Ishikawa (cell line): Measurements from ENCODE around the gene CFAP45.

Experiments
- CEBPB ChIP-seq: IDR thresholded peaks from 2 replicates; pipeline ENCODE4 v1.6.1; 2012
- CREB1 ChIP-seq: IDR thresholded peaks from 2 replicates; pipeline ENCODE4 v1.6.1; 2012; ENCODE audit warnings: low read depth
- EGR1 ChIP-seq: IDR thresholded peaks from 2 replicates; pipeline ENCODE4 v1.6.1; 2012
- EP300 ChIP-seq: IDR thresholded peaks from 2 replicates; pipeline ENCODE4 v1.6.1; 2012; ENCODE audit warnings: borderline replicate concordance
- FOXM1 ChIP-seq: IDR thresholded peaks from 2 replicates; pipeline ENCODE4 v1.6.1; 2012; ENCODE audit warnings: low read depth, borderline replicate concordance
- NFIC ChIP-seq: IDR thresholded peaks from 2 replicates; pipeline ENCODE4 v1.6.1; 2012
- RAD21 ChIP-seq: IDR thresholded peaks from 2 replicates; pipeline ENCODE4 v1.6.1; 2012; ENCODE audit warnings: low read depth
- TAF1 ChIP-seq: IDR thresholded peaks from 2 replicates; pipeline ENCODE4 v1.6.1; 2012; ENCODE audit warnings: low read depth, mild to moderate bottlenecking
- TCF12 ChIP-seq: IDR thresholded peaks from 2 replicates; pipeline ENCODE4 v1.6.1; 2012; ENCODE audit warnings: low read depth
- YY1 ChIP-seq: IDR thresholded peaks from 2 replicates; pipeline ENCODE4 v1.6.1; 2012; ENCODE audit warnings: low read depth
- ZBTB7A ChIP-seq: IDR thresholded peaks from 2 replicates; pipeline ENCODE4 v1.6.1; 2012; ENCODE audit warnings: low read depth
- TF ChIP-seq, protein P1 (sequence below): IDR thresholded peaks from 2 replicates; pipeline ENCODE4 v1.6.1; 2012
- TF ChIP-seq, protein P2 (sequence below): IDR thresholded peaks from 2 replicates; pipeline ENCODE4 v1.6.1; 2012
- TF ChIP-seq, protein P3 (sequence below): IDR thresholded peaks from 2 replicates; pipeline ENCODE4 v1.6.1; 2012; ENCODE audit warnings: low read depth, mild to moderate bottlenecking

DNA sequence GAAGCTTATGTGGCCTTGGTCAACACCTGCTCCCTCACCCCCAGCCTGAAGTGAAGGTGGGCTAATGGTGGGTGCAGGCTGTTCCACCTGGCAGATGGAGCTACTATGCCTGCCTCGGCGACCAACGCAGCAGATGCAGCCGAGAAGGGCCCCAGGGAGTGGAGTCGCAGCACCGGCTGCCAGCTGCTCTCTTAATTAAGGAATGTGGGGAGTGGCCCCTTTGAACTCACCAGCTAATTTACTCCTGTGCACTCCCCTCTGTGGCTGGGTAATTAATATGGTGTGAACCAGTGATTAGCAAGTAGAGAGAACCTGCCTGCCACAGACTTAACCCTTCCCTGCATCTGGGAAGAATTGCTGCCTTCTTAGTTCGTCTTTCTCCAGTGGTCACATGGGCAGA, 76.6 kb downstream of the CFAP45 start:
- no peak for TF ChIP-seq TAF1
- no peak for TF ChIP-seq RAD21
- TF ChIP-seq FOXM1, result no peak
- TF ChIP-seq, protein P1, sequence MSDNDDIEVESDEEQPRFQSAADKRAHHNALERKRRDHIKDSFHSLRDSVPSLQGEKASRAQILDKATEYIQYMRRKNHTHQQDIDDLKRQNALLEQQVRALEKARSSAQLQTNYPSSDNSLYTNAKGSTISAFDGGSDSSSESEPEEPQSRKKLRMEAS, result no peak
- TF ChIP-seq, protein P2, sequence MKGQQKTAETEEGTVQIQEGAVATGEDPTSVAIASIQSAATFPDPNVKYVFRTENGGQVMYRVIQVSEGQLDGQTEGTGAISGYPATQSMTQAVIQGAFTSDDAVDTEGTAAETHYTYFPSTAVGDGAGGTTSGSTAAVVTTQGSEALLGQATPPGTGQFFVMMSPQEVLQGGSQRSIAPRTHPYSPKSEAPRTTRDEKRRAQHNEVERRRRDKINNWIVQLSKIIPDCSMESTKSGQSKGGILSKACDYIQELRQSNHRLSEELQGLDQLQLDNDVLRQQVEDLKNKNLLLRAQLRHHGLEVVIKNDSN, result no peak
- TF ChIP-seq ZBTB7A, result no peak
- TF ChIP-seq YY1, result no peak
- TF ChIP-seq, protein P3, sequence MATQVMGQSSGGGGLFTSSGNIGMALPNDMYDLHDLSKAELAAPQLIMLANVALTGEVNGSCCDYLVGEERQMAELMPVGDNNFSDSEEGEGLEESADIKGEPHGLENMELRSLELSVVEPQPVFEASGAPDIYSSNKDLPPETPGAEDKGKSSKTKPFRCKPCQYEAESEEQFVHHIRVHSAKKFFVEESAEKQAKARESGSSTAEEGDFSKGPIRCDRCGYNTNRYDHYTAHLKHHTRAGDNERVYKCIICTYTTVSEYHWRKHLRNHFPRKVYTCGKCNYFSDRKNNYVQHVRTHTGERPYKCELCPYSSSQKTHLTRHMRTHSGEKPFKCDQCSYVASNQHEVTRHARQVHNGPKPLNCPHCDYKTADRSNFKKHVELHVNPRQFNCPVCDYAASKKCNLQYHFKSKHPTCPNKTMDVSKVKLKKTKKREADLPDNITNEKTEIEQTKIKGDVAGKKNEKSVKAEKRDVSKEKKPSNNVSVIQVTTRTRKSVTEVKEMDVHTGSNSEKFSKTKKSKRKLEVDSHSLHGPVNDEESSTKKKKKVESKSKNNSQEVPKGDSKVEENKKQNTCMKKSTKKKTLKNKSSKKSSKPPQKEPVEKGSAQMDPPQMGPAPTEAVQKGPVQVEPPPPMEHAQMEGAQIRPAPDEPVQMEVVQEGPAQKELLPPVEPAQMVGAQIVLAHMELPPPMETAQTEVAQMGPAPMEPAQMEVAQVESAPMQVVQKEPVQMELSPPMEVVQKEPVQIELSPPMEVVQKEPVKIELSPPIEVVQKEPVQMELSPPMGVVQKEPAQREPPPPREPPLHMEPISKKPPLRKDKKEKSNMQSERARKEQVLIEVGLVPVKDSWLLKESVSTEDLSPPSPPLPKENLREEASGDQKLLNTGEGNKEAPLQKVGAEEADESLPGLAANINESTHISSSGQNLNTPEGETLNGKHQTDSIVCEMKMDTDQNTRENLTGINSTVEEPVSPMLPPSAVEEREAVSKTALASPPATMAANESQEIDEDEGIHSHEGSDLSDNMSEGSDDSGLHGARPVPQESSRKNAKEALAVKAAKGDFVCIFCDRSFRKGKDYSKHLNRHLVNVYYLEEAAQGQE, result no peak
- TF ChIP-seq NFIC, result no peak
- no peak for TF ChIP-seq EGR1
- no peak for TF ChIP-seq EP300
- TF ChIP-seq CREB1, result no peak
- no peak for TF ChIP-seq CEBPB
- TF ChIP-seq TCF12, result no peak
